HepG2 (cell line): ENCODE results near the gene CYB5A. TPM values are rescaled to one million over a fixed set of nuclear protein-coding genes. Genes with fewer than 3 reads are reported as not detected.

ENCODE experiments used
- ASH2L ChIP-seq: fragments of 300-600, 200-600 bp; sonication (generic); IDR thresholded peaks from 2 replicates; pipeline ENCODE4 v1.7.0; 2017; ENCODE audit warnings: low read depth, mild to moderate bottlenecking, moderate library complexity, mixed read lengths, low read length; ENCODE audit not compliant: insufficient read length
- ATF1 ChIP-seq: IDR thresholded peaks from 2 replicates; pipeline ENCODE4 v1.6.1; 2016; ENCODE audit warnings: mild to moderate bottlenecking, control low read depth
- BHLHE40 ChIP-seq: IDR thresholded peaks from 2 replicates; pipeline ENCODE4 v1.6.1; 2011; ENCODE audit warnings: low read length, improper control_type of control experiment
- CENPX ChIP-seq: sonication (generic); formaldehyde crosslinking; IDR thresholded peaks from 2 replicates; pipeline ENCODE4 v1.9.0; 2021; ENCODE audit warnings: mild to moderate bottlenecking, missing genetic modification reagents, moderate library complexity
- ERF ChIP-seq: IDR thresholded peaks from 2 replicates; pipeline ENCODE4 v1.6.1; 2018; ENCODE audit warnings: missing biosample characterization, missing genetic modification reagents
- FOSL2 ChIP-seq: sonication (generic); formaldehyde crosslinking; IDR thresholded peaks from 2 replicates; pipeline ENCODE4 v1.4.0; 2020; ENCODE audit warnings: missing genetic modification reagents
- HNF4G ChIP-seq, 2 experiments: sonication (generic) in 1 of 2; formaldehyde crosslinking in 1 of 2; IDR thresholded peaks; 2 replicates each; pipeline versions ENCODE4 v1.4.0 to v1.6.1; 2011 to 2020; ENCODE audit warnings: borderline replicate concordance in 2 of 2, low read depth in 2 of 2, mild to moderate bottlenecking in 2 of 2, low read length in 1 of 2, missing genetic modification reagents in 1 of 2, moderate library complexity in 1 of 2
- LCORL ChIP-seq, 2 experiments: fragments of 450-650 bp in 1 of 2; sonication (generic) in 1 of 2; formaldehyde crosslinking in 1 of 2; IDR thresholded peaks; 2 replicates each; pipeline versions ENCODE4 v1.5.0 to v1.6.1; 2017 to 2020; ENCODE audit warnings: antibody characterized with exemption in 1 of 2, missing genetic modification reagents in 1 of 2
- PHF21A ChIP-seq: sonication (generic); formaldehyde crosslinking; IDR thresholded peaks from 2 replicates; pipeline ENCODE4 v1.5.0; 2020; ENCODE audit warnings: mild to moderate bottlenecking, missing genetic modification reagents
- XBP1 ChIP-seq: sonication (generic); formaldehyde crosslinking; IDR thresholded peaks from 2 replicates; pipeline ENCODE4 v1.5.0; 2020; ENCODE audit warnings: missing genetic modification reagents
- ZFX ChIP-seq: sonication (generic); formaldehyde crosslinking; IDR thresholded peaks from 2 replicates; pipeline ENCODE4 v1.4.0; 2020; ENCODE audit warnings: mild to moderate bottlenecking, low read depth, missing genetic modification reagents, moderate library complexity
- ZKSCAN8 ChIP-seq: IDR thresholded peaks from 2 replicates; pipeline ENCODE4 v1.6.1; 2016; ENCODE audit warnings: borderline replicate concordance, missing genetic modification reagents, missing compliant biosample characterization
- ZNF143 ChIP-seq: sonication (generic); formaldehyde crosslinking; IDR thresholded peaks from 2 replicates; pipeline ENCODE4 v1.4.0; 2020; ENCODE audit warnings: missing genetic modification reagents
- ZNF563 ChIP-seq: sonication (generic); formaldehyde crosslinking; IDR thresholded peaks from 2 replicates; pipeline ENCODE4 v1.8.0; 2022; ENCODE audit warnings: mild to moderate bottlenecking, moderate library complexity, missing genetic modification reagents
- ZNF749 ChIP-seq: sonication (generic); formaldehyde crosslinking; IDR thresholded peaks from 2 replicates; pipeline ENCODE4 v1.8.0; 2022; ENCODE audit warnings: mild to moderate bottlenecking, missing genetic modification reagents, moderate library complexity, borderline replicate concordance
- polyA plus RNA-seq, 8 experiments: library from polyadenylated mRNA; depleted of rRNA in 3 of 8; stranded (reverse) in 7 of 8; unstranded in 1 of 8; fragments of >200 nt; fragmentation: Illumina TruSeq in 4 of 8; extraction: Trizol in 4 of 8; gene quantifications; 2 replicates each; pipeline versions ENCODE4 v1.2.1 to v1.2.3, GENCODE V29; 2011 to 2016; ENCODE audit warnings: low read depth in 4 of 8, missing spikeins in 1 of 8, mixed read lengths in 1 of 8; ENCODE audit not compliant: insufficient read depth in 1 of 8
- total RNA-seq, 5 experiments: library from RNA; depleted of rRNA; stranded (reverse); fragments of >200 nt; fragmentation: Illumina TruSeq; extraction: Trizol; gene quantifications; 2 replicates each; pipeline ENCODE4 v1.2.3, GENCODE V29; 2016; ENCODE audit warnings: low read depth in 1 of 5
- TF ChIP-seq, protein P1 (sequence below), 2 experiments: sonication (generic) in 1 of 2; formaldehyde crosslinking in 1 of 2; IDR thresholded peaks; 2 replicates each; pipeline versions ENCODE4 v1.4.0 to v1.6.1; 2018 to 2020; ENCODE audit warnings: missing genetic modification reagents in 2 of 2, borderline replicate concordance in 1 of 2, low read depth in 1 of 2, mild to moderate bottlenecking in 1 of 2, missing biosample characterization in 1 of 2
- TF ChIP-seq, protein P2 (sequence below): IDR thresholded peaks from 2 replicates; pipeline ENCODE4 v1.6.1; 2016
- TF ChIP-seq, protein P3 (sequence below): IDR thresholded peaks from 2 replicates; pipeline ENCODE4 v1.6.1; 2012; ENCODE audit warnings: low read depth, low read length, improper control_type of control experiment
- TF ChIP-seq, protein P4 (sequence below): sonication (generic); formaldehyde crosslinking; IDR thresholded peaks from 2 replicates; pipeline ENCODE4 v1.4.0; 2020; ENCODE audit warnings: mild to moderate bottlenecking, missing genetic modification reagents

The CYB5A gene
- total and polyA plus RNA-seq, 2 of the 13 experiments (the other 11 are each of a cell fraction or from before 2014, with no cell fraction given) = 215 to 356 TPM

DNA sequence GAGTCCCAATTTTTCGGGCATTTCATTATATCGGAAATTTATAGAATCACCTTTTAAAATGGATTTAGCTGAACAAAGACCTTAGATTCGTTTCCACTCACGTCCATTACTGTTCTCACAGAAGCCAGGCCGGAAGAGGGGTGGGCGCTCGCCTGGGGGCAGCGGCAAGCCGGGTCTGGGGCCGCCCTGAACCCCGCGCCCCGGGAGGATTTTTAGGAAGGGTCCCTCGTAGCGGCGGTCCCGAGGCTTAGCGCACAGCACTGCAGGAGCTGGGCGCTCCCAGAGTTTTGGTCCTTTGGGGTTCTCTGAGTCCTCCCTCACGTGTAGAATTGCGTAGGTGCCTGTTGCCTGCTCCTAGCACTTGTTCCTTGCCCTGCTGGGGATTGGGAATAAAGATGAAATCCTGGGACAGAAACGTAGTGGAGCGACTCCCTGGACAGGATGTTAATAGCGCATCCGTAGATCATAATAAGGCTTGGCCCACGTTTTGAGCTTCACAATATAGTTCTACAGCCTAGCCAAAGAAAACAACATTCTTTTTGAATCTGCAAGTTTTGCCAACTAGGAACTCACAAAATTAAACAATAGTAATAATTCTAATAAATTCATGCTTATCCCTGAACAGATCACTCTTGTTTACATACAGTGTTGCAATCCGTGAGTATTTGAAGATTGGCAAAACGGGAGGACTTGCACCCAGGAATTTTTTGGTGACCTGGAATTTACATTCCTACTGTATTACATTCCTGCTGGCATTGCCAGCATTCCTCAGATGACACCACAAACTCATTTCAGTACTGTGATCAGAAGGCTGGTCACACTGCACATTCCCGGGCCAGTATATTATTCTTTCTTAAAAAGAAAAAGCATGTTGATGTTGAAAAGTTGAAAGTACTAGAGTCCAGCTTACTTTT, 24.8 kb upstream of the CYB5A start (continued):
- TF ChIP-seq, protein P1, sequence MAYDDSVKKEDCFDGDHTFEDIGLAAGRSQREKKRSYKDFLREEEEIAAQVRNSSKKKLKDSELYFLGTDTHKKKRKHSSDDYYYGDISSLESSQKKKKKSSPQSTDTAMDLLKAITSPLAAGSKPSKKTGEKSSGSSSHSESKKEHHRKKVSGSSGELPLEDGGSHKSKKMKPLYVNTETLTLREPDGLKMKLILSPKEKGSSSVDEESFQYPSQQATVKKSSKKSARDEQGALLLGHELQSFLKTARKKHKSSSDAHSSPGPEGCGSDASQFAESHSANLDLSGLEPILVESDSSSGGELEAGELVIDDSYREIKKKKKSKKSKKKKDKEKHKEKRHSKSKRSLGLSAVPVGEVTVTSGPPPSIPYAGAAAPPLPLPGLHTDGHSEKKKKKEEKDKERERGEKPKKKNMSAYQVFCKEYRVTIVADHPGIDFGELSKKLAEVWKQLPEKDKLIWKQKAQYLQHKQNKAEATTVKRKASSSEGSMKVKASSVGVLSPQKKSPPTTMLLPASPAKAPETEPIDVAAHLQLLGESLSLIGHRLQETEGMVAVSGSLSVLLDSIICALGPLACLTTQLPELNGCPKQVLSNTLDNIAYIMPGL (CRISPR knock-in tag; IDR thresholded peaks at IDR 0.05; ENCODE audit: borderline replicate concordance in 1 of 2, low read depth in 1 of 2) = no peak
- TF ChIP-seq PHF21A (peak; percentile 39; the same call in 1 of the 2 replicates), ZFX (CRISPR knock-in tag) (no peak), BHLHE40 (peak; percentile 22; the same call in 1 of the 2 replicates), ZNF143 (CRISPR knock-in tag) (0 out of 2 replicates have a peak, but pooled peaks have one; percentile 21), ZNF563 (CRISPR knock-in tag) (no peak), HNF4G (IDR thresholded peaks at IDR 0.05; ENCODE audit: borderline replicate concordance, low read depth, low read length) (peak; percentile 85), HNF4G (CRISPR knock-in tag; IDR thresholded peaks at IDR 0.05; ENCODE audit: borderline replicate concordance, low read depth) (no peak), CENPX (CRISPR knock-in tag) (no peak), ASH2L (peak; percentile 28), XBP1 (CRISPR knock-in tag) (no peak), ZKSCAN8 (CRISPR knock-in tag) (peak; percentile 75; the same call in 1 of the 2 replicates), ZNF749 (CRISPR knock-in tag) (no peak), ATF1 (CRISPR knock-in tag) (no peak), LCORL (IDR thresholded peaks at IDR 0.05) (peak; percentile 93), LCORL (CRISPR knock-in tag; IDR thresholded peaks at IDR 0.05) (peak; percentile 97), ERF (peak; percentile 55; the same call in 1 of the 2 replicates), FOSL2 (peak; percentile 62)
- TF ChIP-seq, protein P2, sequence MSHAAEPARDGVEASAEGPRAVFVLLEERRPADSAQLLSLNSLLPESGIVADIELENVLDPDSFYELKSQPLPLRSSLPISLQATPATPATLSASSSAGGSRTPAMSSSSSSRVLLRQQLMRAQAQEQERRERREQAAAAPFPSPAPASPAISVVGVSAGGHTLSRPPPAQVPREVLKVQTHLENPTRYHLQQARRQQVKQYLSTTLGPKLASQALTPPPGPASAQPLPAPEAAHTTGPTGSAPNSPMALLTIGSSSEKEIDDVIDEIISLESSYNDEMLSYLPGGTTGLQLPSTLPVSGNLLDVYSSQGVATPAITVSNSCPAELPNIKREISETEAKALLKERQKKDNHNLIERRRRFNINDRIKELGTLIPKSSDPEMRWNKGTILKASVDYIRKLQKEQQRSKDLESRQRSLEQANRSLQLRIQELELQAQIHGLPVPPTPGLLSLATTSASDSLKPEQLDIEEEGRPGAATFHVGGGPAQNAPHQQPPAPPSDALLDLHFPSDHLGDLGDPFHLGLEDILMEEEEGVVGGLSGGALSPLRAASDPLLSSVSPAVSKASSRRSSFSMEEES = peak; percentile 47; the same call in 1 of the 2 replicates
- TF ChIP-seq, protein P3, sequence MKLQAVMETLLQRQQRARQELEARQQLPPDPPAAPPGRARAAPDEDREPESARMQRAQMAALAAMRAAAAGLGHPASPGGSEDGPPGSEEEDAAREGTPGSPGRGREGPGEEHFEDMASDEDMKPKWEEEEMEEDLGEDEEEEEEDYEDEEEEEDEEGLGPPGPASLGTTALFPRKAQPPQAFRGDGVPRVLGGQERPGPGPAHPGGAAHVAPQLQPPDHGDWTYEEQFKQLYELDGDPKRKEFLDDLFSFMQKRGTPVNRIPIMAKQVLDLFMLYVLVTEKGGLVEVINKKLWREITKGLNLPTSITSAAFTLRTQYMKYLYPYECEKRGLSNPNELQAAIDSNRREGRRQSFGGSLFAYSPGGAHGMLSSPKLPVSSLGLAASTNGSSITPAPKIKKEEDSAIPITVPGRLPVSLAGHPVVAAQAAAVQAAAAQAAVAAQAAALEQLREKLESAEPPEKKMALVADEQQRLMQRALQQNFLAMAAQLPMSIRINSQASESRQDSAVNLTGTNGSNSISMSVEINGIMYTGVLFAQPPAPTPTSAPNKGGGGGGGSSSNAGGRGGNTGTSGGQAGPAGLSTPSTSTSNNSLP = peak; percentile 98
- TF ChIP-seq, protein P4, sequence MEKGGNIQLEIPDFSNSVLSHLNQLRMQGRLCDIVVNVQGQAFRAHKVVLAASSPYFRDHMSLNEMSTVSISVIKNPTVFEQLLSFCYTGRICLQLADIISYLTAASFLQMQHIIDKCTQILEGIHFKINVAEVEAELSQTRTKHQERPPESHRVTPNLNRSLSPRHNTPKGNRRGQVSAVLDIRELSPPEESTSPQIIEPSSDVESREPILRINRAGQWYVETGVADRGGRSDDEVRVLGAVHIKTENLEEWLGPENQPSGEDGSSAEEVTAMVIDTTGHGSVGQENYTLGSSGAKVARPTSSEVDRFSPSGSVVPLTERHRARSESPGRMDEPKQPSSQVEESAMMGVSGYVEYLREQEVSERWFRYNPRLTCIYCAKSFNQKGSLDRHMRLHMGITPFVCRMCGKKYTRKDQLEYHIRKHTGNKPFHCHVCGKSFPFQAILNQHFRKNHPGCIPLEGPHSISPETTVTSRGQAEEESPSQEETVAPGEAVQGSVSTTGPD (CRISPR knock-in tag) = peak; percentile 100
